Right renal cortex interstitium (tissue), 3 donors: Measurements from ENCODE around the gene ZNF473. TPM values are rescaled to one million over a fixed set of nuclear protein-coding genes. Genes with fewer than 3 reads are reported as not detected.

Source experiments
- DNase-seq, 3 donors: peaks; one replicate each; pipeline ENCODE4 v3.0.0-alpha.2; 2013; ENCODE audit warnings: low read depth in 3 of 3, low spot score in 2 of 3
- polyA plus RNA-seq, 3 donors: library from polyadenylated mRNA; unstranded; fragments of 120-200 nt; gene quantifications; one replicate each; pipeline ENCODE4 v1.2.1, GENCODE V29; 2013; ENCODE audit not compliant: insufficient read length in 3 of 3

The ZNF473 gene
- polyA plus RNA-seq, 3 donors, result 15.1 to 16.8 (median 16.0) TPM

GRCh38 chr19:50003254-50003788 lies 22.5 kb upstream of the ZNF473 start:
- no peak for DNase-seq

DNA sequence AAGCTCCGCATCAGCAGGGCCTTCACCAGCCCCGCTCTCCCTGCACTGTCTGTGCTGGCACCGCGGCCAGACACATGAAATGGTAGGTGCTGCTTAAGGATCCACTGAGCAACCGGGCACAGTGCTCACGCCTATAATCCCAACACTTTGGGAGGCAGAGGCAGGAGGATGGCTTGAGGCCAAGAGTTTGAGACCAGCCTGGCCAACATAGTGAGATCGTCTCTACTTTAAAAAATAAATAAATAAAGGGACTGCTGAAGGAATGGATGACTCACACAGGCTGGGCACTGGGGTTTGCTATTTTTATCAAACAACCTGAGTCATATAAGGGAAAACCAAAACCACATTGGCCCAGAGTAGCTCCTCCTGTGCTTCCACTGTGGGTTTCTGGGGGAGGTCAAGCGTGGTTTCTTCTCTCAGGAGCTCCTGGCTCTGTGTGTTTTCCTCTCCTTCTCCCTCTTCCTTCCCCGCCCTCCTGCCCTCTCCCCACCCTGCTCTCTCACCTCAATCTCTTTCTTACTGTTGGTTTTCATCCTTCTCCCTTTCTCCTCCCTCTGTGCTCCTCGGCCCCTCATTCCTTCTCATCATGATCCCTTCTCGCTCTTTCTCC lies 21.9 kb upstream of the ZNF473 start:
- no peak for DNase-seq

DNA sequence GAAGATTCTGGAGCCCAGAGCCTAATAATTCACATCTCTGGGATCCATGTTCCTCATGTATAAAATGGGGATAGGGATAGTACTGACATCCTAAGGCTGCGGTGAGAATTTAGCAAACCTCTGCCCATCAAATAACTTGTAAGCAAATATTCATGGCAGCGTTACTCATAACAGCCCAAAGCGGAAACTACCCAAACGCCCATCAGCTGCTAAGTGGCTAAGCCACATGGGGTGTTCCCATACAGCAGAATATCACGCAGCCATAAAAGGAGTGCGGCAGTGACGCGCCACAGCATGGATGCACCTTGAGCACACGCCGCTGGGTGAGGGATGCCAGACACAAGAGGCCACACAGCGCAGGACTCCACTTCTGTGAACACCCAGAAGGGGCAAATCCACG lies 20.4 kb upstream of the ZNF473 start:
- no peak for DNase-seq

DNA sequence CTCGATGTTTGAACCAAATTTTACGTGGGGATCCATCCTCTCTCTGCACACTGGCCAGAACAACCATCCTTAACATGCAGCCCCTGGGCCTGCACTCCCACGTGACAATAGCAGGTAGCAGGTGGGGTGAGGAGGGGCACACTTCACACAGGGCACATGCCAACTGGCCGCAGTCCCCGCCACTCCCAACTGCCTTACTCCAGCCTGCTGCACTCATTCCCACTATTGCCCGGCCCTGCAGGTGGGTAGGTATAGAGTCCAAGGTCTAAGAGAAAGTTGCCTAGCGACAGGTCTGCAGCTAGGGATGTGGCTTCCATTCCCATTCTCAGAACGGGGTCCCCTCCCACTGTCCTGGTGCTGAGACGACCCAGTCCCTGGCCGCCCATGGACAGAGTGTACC lies 18.6 kb upstream of the ZNF473 start:
- DNase-seq, result no peak

DNA sequence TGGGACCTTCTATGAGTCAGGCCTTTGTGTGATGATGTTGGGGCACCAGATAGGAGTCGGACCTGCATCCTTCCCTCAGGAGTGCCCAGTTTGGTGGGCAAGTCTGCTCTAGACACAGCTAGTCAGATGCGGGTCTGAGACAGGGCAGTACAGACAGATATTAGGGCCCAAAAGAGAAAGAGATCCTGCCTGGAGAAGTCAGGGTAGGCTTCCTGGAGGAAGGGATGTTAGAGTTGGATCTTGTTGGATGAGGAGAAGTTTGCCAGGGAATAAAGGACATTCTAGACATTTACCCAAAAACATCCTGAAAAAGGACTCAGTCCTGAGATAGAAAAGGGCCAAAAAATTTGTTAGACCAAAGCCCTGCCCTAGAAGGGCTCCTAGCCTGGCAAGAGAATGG lies 17.9 kb upstream of the ZNF473 start:
- DNase-seq, result no peak

DNA sequence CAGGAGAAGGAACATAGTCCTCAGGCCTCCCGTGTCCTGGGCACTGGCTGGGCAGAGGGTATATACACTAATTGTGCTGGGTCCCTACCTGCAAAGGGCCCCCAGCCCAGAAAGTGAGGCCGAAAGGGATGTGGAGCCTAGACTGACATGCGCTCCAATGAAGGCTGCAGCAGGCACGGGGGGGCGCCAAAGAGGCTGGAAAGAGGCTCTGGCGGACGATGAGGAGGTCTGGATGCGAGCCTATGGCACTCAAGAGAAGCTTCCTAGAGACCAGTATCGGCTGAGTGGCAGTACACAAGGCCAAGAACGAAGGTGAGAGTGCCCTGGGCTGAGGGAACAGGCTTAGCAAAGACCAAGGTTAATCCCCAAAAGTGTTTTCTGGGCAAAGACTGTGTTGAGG lies 17.3 kb upstream of the ZNF473 start:
- no peak for DNase-seq

DNA sequence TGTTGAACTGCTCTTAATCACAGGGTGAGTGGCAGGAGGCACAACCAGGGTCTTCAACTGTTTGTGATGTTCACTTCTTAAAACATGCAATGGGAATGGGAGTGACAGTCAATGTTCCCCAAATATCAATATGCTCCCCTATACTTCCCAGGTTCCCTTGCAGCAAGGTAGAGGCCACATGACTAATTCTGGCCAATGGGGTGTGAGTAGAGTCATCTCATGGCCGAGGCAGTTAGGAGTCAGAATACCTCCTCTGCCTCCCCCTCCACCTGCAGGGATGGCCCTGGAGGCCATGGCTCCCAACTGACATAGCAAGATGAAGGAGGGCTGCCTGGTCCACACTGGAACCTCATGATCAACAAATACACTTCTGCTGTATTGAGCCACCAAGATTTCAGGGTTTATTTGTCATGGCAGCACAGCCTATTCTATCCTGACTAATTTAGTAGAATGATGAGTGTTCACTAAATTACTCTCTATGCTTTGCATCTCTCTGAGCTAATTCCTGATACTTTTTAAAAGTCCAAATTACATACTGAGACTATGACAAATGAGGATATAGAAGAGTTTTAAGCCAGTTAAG lies 9.5 kb upstream of the ZNF473 start:
- DNase-seq, result no peak

DNA sequence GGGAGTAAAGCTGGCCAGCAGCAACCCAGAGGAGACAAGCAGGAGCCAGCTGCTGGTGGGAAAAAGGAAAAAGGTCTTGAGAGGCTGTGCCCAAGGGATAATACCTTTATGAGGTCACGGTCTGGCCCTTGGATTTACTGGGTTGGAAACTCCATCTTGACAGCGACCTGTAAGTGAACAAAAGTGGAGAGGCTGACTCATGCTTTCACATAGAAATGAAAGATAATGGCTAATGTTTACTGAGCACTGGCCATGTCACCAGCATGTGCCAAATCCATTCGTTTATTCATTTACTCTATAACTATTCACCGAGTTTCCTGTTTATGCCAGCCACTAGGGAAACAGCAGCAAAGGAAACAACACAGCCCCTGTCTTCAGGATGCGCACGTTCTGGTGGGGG lies 5.3 kb upstream of the ZNF473 start:
- DNase-seq, result no peak

- no peak for DNase-seq
These were observed 3.0 kb upstream of the ZNF473 start for GRCh38 chr19:50022823-50023222.

- DNase-seq, result no peak
These were observed 1.1 kb upstream of the ZNF473 start for GRCh38 chr19:50024719-50025021.

DNA sequence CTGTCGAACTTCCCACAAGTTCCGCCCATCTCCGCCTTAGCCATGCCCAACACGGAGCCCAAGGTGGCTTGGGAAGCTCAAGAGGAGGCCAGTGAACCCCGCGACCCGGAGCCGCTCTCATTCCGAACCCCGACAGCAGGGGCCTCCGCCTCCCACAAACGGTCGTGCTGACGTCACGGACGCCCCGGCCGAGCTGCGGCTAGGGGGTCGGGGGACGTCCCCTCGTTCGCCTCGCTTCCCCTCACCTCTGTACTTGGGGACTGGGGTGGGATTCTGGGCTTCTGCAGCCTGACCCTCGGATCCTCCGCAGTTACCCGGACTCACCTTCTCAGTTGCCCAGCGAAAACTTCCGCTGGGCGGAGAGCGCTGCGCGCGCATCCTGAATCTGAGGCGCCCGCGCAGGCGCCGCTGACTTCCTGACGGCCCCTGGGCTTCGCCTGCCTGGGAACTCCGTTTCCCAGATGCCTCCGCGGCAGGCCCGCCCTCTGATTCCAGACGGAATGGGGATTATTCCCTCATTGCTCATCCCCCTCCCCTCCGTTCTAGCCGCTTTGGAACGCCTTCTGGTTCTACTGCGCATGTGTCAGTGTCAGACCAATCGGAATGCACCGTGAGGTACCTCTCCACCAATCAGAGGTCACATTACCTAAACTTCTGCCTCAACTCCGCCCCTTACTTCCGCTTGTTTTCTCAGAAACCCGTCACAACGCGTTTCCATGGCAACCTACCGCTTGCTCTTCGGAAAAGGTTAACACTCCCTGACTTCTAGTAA lies 597 bp upstream of the ZNF473 start, which contains the start of gene VRK3:
Gene VRK3 (minus strand): TSS at position 351 of the 772 bp plus-strand sequence. CDS start 9,210 bp downstream, outside the sequence.
- DNase-seq, result peak; percentile 100

- DNase-seq, result no peak
These were observed 723 bp downstream of the ZNF473 start for GRCh38 chr19:50026550-50026906.

- no peak for DNase-seq
These were observed 4.4 kb downstream of the ZNF473 start for GRCh38 chr19:50030225-50030624.

DNA sequence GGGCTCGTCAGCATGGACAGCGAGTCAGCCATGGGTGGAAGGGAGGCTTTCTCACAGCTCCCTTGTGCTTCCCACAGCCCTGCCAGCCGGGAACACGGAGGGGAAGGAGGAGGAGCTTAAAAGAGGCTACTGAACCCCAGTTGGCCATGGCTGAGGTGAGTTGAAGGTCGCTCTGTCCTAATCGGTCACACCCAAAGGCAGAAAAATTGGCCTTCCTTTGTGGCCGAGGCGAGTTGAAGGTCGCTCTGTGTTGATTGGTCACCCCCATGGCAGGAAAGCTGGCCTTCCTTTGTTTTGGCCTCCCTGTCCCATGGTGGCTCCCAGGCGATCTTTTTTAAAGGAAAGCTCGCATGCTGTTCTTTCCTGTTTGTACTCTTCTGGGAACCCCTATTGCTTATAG lies 5.1 kb downstream of the ZNF473 start:
- no peak for DNase-seq

- no peak for DNase-seq
These were observed 11.1 kb downstream of the ZNF473 start for GRCh38 chr19:50036908-50037307.

DNA sequence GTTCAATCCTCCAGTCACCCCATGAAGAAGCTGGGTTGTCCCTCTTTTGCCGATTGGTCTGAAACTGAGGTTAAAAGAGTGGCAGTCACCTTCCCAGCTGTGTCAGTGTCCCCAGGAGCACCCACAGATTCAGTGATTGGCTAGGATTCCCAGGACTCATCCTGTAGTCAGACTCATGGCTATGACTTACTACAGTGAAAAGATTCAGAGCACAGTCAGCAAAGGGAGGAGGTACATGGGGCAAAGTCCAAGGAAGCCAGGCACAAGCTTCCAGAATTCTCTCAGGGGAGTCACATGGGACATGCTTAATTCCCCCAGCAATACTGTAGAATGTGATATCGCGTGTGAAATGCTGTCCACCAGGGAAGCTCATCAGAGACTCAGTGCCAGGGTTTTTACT lies 14.2 kb downstream of the ZNF473 start:
- no peak for DNase-seq

DNA sequence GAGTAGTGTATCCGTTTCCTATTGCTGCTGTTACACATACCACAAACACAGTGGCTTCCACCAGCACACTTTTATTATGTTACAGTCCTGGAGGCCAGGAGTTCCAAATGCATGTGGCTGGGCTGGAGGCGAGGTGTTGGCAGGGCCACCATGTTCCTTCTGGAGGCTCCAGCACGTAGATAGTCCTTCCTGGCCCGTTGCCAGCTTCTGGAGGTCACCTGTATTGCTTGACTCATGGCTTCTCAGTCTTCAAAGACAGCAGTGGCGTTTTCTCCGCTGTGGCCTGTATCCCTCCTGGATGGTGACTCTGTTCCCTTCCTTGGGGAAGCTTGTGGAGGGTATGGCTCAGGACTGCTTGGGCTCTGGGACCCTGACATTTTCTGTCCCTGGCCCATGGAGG lies 15.2 kb downstream of the ZNF473 start:
- no peak for DNase-seq

- DNase-seq, result no peak
These were observed 16.7 kb downstream of the ZNF473 start for GRCh38 chr19:50042363-50043024.

DNA sequence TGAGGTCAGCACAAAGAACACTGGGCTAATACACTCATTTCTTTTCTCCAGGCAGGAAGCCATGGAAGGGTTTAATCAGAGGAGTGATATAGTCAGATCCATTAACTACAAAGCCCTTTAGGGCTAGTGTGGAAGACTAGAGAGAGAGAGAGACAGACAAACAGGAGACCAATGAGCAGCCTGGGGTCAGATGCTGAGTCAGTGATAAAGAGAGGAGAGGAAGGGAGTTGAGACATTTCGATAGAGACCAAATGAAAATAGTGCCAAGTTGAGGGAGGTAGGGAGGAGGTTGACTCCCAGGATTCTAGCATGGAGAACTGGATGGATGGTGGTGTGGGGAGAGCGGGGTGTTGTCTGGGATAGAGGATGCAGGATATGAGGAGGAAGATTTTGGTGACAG lies 18.2 kb downstream of the ZNF473 start:
- DNase-seq, result no peak

DNA sequence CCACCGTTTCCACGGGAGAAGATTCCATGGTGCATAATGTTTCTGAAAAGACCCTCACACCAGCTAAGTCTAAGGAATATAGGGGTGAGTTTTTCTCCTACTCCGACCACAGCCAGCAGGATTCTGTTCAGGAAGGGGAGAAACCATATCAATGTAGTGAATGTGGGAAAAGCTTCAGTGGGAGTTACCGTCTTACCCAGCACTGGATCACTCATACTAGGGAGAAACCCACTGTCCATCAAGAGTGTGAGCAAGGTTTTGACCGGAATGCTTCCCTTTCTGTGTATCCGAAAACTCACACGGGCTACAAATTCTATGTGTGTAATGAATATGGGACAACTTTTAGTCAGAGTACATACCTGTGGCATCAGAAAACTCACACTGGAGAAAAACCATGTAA lies 19.1 kb downstream of the ZNF473 start:
- DNase-seq, result no peak

DNA sequence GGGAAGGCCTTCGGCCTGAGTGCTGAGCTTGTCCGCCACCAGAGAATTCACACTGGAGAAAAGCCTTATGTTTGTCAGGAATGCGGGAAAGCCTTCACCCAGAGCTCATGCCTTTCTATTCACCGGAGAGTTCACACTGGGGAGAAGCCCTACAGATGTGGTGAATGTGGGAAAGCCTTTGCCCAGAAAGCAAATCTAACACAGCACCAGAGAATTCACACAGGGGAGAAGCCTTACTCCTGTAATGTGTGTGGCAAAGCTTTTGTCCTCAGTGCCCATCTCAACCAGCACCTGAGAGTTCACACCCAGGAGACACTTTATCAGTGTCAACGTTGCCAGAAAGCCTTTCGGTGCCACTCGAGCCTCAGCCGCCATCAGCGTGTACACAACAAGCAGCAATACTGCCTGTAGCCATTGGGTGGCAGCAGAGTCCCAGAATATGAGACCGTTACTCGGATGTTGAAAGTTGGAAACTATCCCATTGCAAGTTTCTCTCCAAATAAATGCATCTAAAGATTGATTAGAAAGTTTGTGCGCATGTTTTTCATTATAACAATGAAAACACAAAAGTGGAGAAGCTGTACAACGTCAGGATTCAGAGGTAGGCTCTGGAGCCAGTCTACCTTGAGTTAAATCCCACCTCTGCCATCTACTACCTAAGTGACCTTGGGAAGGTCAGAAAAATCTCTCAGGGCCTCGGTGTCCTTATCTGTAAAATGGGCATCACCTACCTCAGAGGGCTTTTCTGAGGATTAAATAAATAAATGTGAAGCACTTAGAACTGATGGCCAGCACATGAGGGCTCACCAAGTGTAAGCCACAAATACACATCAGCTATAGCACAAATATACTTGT lies 21.1 kb downstream of the ZNF473 start:
- peak in 2 of 3 donors; percentile 50 to 56 for DNase-seq
